Measurements from ENCODE around the gene REPIN1. TPM values are rescaled to one million over a fixed set of nuclear protein-coding genes. Genes with fewer than 3 reads are reported as not detected.

The REPIN1 gene
- total RNA-seq, 1 donor from 2014 or later: 26.8 TPM

Other genes starting within 250 kb of the REPIN1 start
- 11.7 TPM for gene LRRC61, start 45.5 kb upstream of the REPIN1 start, total RNA-seq
- 7.3 TPM for gene ACTR3C, start 45.3 kb upstream of the REPIN1 start, total RNA-seq
- 6.2 TPM for gene RARRES2, start 27.2 kb upstream of the REPIN1 start, total RNA-seq
- 10.6 TPM for gene ZNF775, start 10.5 kb downstream of the REPIN1 start, total RNA-seq
- 2.8 TPM for gene GIMAP8, start 81.8 kb downstream of the REPIN1 start, total RNA-seq
- gene GIMAP7, start 146.1 kb downstream of the REPIN1 start, total RNA-seq: 2.7 TPM
- 11.4 TPM for gene GIMAP4, start 198.6 kb downstream of the REPIN1 start, total RNA-seq

All from occipital lobe (tissue), 1 donor.